ENCODE measurements around the gene LPO.

Gene LPO

GRCh38 chr17:58301504-58302150 lies 63.2 kb downstream of the LPO start:
- POLR2A ChIA-PET = no interaction called here

GRCh38 chr17:58302171-58302918 lies 64.0 kb downstream of the LPO start:
- DNase-seq (ENCODE audit: low read depth, low spot score) = no peak
- POLR2A ChIA-PET = no interaction called here
- CTCF ChIA-PET = interaction anchor here (0.6 to 4.3 kb wide), 7 partner anchors 12 to 177 kb away, joined by 3 to 30 read pairs (median 4); no protein-coding TSS in a partner anchor
- TF ChIP-seq CTCF (IDR thresholded peaks at IDR 0.05; ENCODE audit: insufficient read depth, low read length, missing control alignments) = no peak
- no peak overlapping the region for H3K4me3 ChIP-seq (ENCODE audit: low read depth, low read length)

More at GRCh38 chr17:58301504-58302150, 63.2 kb downstream of the LPO start:
- CTCF ChIA-PET = interaction anchor here (0.6 to 2.1 kb wide), 4 partner anchors 13 to 176 kb away, joined by 3 to 7 read pairs (median 4); no protein-coding TSS in a partner anchor
- no peak overlapping the region for H3K4me3 ChIP-seq (ENCODE audit: low read depth, low read length)
- DNase-seq (ENCODE audit: low read depth, low spot score) = no peak
- TF ChIP-seq CTCF (IDR thresholded peaks at IDR 0.05; ENCODE audit: insufficient read depth, low read length, missing control alignments) = no peak

- no peak for TF ChIP-seq CTCF (IDR thresholded peaks at IDR 0.05; ENCODE audit: insufficient read depth, low read length, missing control alignments)
- POLR2A ChIA-PET = no interaction called here
- H3K4me3 ChIP-seq (ENCODE audit: low read depth, low read length) = no peak overlapping the region
- DNase-seq (ENCODE audit: low read depth, low spot score) = no peak
- CTCF ChIA-PET = interaction anchor here (0.7 to 4.3 kb wide), 5 partner anchors 14 to 145 kb away, joined by 3 to 30 read pairs (median 3); no protein-coding TSS in a partner anchor
Measured at GRCh38 chr17:58302919-58303585, 64.7 kb downstream of the LPO start.

- peak; percentile 85 for TF ChIP-seq CTCF (IDR thresholded peaks at IDR 0.05; ENCODE audit: insufficient read depth, low read length, missing control alignments)
- POLR2A ChIA-PET = no interaction called here
- no peak for DNase-seq (ENCODE audit: low read depth, low spot score)
- CTCF ChIA-PET = interaction anchor here (0.6 to 4.3 kb wide), 16 partner anchors 8 to 144 kb away, joined by 3 to 30 read pairs (median 4); partner anchors contain the start of gene RNF43
- H3K4me3 ChIP-seq (ENCODE audit: low read depth, low read length) = no peak overlapping the region
Measured at GRCh38 chr17:58303971-58304749, 65.8 kb downstream of the LPO start.

GRCh38 chr17:58304750-58305486 lies 66.5 kb downstream of the LPO start:
- no peak overlapping the region for H3K4me3 ChIP-seq (ENCODE audit: low read depth, low read length)
- no peak for TF ChIP-seq CTCF (IDR thresholded peaks at IDR 0.05; ENCODE audit: insufficient read depth, low read length, missing control alignments)
- POLR2A ChIA-PET = no interaction called here
- CTCF ChIA-PET = interaction anchor here (0.6 to 4.3 kb wide), 11 partner anchors 7 to 143 kb away, joined by 3 to 30 read pairs (median 4); partner anchors contain the start of gene RNF43
- DNase-seq (ENCODE audit: low read depth, low spot score) = no peak

Measured in AG04449 (cell line).